ENCODE results near the gene RUNX2. TPM values are rescaled to one million over a fixed set of nuclear protein-coding genes. Genes with fewer than 3 reads are reported as not detected.

RUNX2 gene
- total RNA-seq, 2 experiments from 2014 or later, result 5.1 to 6.3 TPM

GRCh38 chr6:45699663-45700062 is 371.5 kb downstream of the RUNX2 start:
- POLR2A ChIA-PET, result no interaction called here
- no peak overlapping the region for H3K27ac Mint-ChIP-seq
- H3K4me1 Mint-ChIP-seq, result no peaks in the 10 kb centered on the region
- DNase-seq (no peak), ATAC-seq (ENCODE audit: low read depth) (no peak)
- no peaks in the 10 kb centered on the region for H3K9me3 Mint-ChIP-seq
- H3K27me3 Mint-ChIP-seq, result no peaks in the 10 kb centered on the region
- H3K36me3 Mint-ChIP-seq, result no peaks in the 10 kb centered on the region
- H3K4me3 Mint-ChIP-seq, result no peak overlapping the region

GRCh38 chr6:45702849-45703739 is 375.0 kb downstream of the RUNX2 start:
- no peaks in the 10 kb centered on the region for H3K9me3 Mint-ChIP-seq

GRCh38 chr6:45704056-45704800 is 376.1 kb downstream of the RUNX2 start:
- no peak for ATAC-seq (ENCODE audit: low read depth)
- POLR2A ChIA-PET, result no interaction called here

More at GRCh38 chr6:45702849-45703739, 375.0 kb downstream of the RUNX2 start:
- no peak for ATAC-seq (ENCODE audit: low read depth)
- Mint-ChIP-seq H3K4me1 (no peaks in the 10 kb centered on the region), H3K4me3 (no peak overlapping the region), H3K27me3 (no peaks in the 10 kb centered on the region), H3K36me3 (no peaks in the 10 kb centered on the region), H3K27ac (no peak overlapping the region)
- POLR2A ChIA-PET, result no interaction called here
- no peak for DNase-seq

GRCh38 chr6:45705137-45705855 is 377.2 kb downstream of the RUNX2 start:
- DNase-seq (no peak), ATAC-seq (ENCODE audit: low read depth) (no peak)
- Mint-ChIP-seq H3K36me3 (no peaks in the 10 kb centered on the region), H3K9me3 (no peaks in the 10 kb centered on the region), H3K4me1 (peaks cover 5% of the 10 kb centered on the region), H3K4me3 (no peak overlapping the region), H3K27me3 (no peaks in the 10 kb centered on the region), H3K27ac (no peak overlapping the region)
- POLR2A ChIA-PET, result no interaction called here

More at GRCh38 chr6:45704056-45704800, 376.1 kb downstream of the RUNX2 start:
- Mint-ChIP-seq H3K4me1 (no peaks in the 10 kb centered on the region), H3K4me3 (no peak overlapping the region), H3K36me3 (no peaks in the 10 kb centered on the region), H3K27ac (no peak overlapping the region), H3K27me3 (no peaks in the 10 kb centered on the region), H3K9me3 (no peaks in the 10 kb centered on the region)
- DNase-seq, result no peak

- H3K27ac Mint-ChIP-seq, result no peak overlapping the region
- DNase-seq (no peak), ATAC-seq (ENCODE audit: low read depth) (no peak)
- POLR2A ChIA-PET, result no interaction called here
- H3K9me3 Mint-ChIP-seq, result no peaks in the 10 kb centered on the region
- H3K4me3 Mint-ChIP-seq, result no peak overlapping the region
- no peaks in the 10 kb centered on the region for H3K27me3 Mint-ChIP-seq
- H3K36me3 Mint-ChIP-seq, result no peaks in the 10 kb centered on the region
- H3K4me1 Mint-ChIP-seq, result peaks cover 10% of the 10 kb centered on the region
Observed at GRCh38 chr6:45706319-45706718, 378.2 kb downstream of the RUNX2 start.

GRCh38 chr6:45707176-45707575 is 379.0 kb downstream of the RUNX2 start:
- no peak for ATAC-seq (ENCODE audit: low read depth)

GRCh38 chr6:45709781-45710220 is 381.7 kb downstream of the RUNX2 start:
- Mint-ChIP-seq H3K27ac (no peak overlapping the region), H3K4me1 (peaks cover 18% of the 10 kb centered on the region), H3K9me3 (no peaks in the 10 kb centered on the region), H3K36me3 (no peaks in the 10 kb centered on the region), H3K4me3 (no peak overlapping the region), H3K27me3 (no peaks in the 10 kb centered on the region)
- POLR2A ChIA-PET, result no interaction called here
- ATAC-seq (ENCODE audit: low read depth) (peak; percentile 38), DNase-seq (no peak)

More at GRCh38 chr6:45707176-45707575, 379.0 kb downstream of the RUNX2 start:
- no peak for DNase-seq
- H3K4me1 Mint-ChIP-seq, result peaks cover 10% of the 10 kb centered on the region
- POLR2A ChIA-PET, result no interaction called here
- H3K9me3 Mint-ChIP-seq, result no peaks in the 10 kb centered on the region
- H3K27ac Mint-ChIP-seq, result no peak overlapping the region
- H3K4me3 Mint-ChIP-seq, result no peak overlapping the region
- H3K36me3 Mint-ChIP-seq, result no peaks in the 10 kb centered on the region
- H3K27me3 Mint-ChIP-seq, result no peaks in the 10 kb centered on the region

GRCh38 chr6:45710304-45710821 is 382.2 kb downstream of the RUNX2 start:
- H3K27ac Mint-ChIP-seq, result peak overlapping the region; percentile 8
- H3K9me3 Mint-ChIP-seq, result no peaks in the 10 kb centered on the region
- ATAC-seq (ENCODE audit: low read depth), result peak; percentile 24
- no peaks in the 10 kb centered on the region for H3K36me3 Mint-ChIP-seq
- no peak overlapping the region for H3K4me3 Mint-ChIP-seq
- H3K4me1 Mint-ChIP-seq, result peaks cover 23% of the 10 kb centered on the region
- no peak for DNase-seq
- POLR2A ChIA-PET, result no interaction called here
- H3K27me3 Mint-ChIP-seq, result no peaks in the 10 kb centered on the region

- Mint-ChIP-seq H3K27ac (no peak overlapping the region), H3K27me3 (no peaks in the 10 kb centered on the region), H3K9me3 (no peaks in the 10 kb centered on the region), H3K4me3 (no peak overlapping the region), H3K36me3 (no peaks in the 10 kb centered on the region), H3K4me1 (peaks cover 27% of the 10 kb centered on the region)
- POLR2A ChIA-PET, result no interaction called here
- ATAC-seq (ENCODE audit: low read depth) (no peak), DNase-seq (no peak)
Observed at GRCh38 chr6:45712076-45712475, 383.9 kb downstream of the RUNX2 start.

- DNase-seq (no peak), ATAC-seq (ENCODE audit: low read depth) (no peak)
- no peak overlapping the region for H3K4me3 Mint-ChIP-seq
- POLR2A ChIA-PET, result no interaction called here
- H3K36me3 Mint-ChIP-seq, result no peaks in the 10 kb centered on the region
- H3K4me1 Mint-ChIP-seq, result peaks cover 27% of the 10 kb centered on the region
- no peaks in the 10 kb centered on the region for H3K27me3 Mint-ChIP-seq
- H3K9me3 Mint-ChIP-seq, result no peaks in the 10 kb centered on the region
- H3K27ac Mint-ChIP-seq, result no peak overlapping the region
Observed at GRCh38 chr6:45712786-45713185, 384.7 kb downstream of the RUNX2 start.

Other genes with a start within 250 kb of the RUNX2 start
- 10 to 100 TPM; 10.1 to 11.6 TPM for gene SUPT3H, start 49.6 kb downstream of the RUNX2 start, total RNA-seq